Epithelial cell of prostate (primary cell): Measurements from ENCODE around the gene CAPS.
A peak's percentile ranks its signal among the peaks of the same experiment; 100 is the strongest.

Experiments
- DNase-seq: peaks from one replicate; pipeline ENCODE4 v3.0.0-alpha.2; 2011; ENCODE audit warnings: low read depth, low spot score
- H3K27ac ChIP-seq: fragments of 450-650 bp; 2 replicates; pipeline ENCODE4 v1.5.1; 2017; ENCODE audit warnings: mild to moderate bottlenecking

CAPS gene

GRCh38 chr19:5932609-5933262, 18.7 kb downstream of the CAPS start:
- no peak overlapping the region for H3K27ac ChIP-seq
- no peak for DNase-seq

GRCh38 chr19:5933391-5934068, 19.5 kb downstream of the CAPS start:
- DNase-seq: no peak
- H3K27ac ChIP-seq: no peak overlapping the region

GRCh38 chr19:5934069-5934401, 20.0 kb downstream of the CAPS start:
- DNase-seq: no peak
- no peak overlapping the region for H3K27ac ChIP-seq

- H3K27ac ChIP-seq: no peak overlapping the region
- DNase-seq: no peak
These were observed 20.9 kb downstream of the CAPS start for GRCh38 chr19:5934774-5935472.

GRCh38 chr19:5935473-5936291, 21.6 kb downstream of the CAPS start:
- DNase-seq: no peak
- H3K27ac ChIP-seq: no peak overlapping the region

GRCh38 chr19:5936292-5936592, 22.2 kb downstream of the CAPS start:
- no peak overlapping the region for H3K27ac ChIP-seq
- DNase-seq: no peak

- no peak overlapping the region for H3K27ac ChIP-seq
- no peak for DNase-seq
These were observed 23.5 kb downstream of the CAPS start for GRCh38 chr19:5937550-5937949.

- H3K27ac ChIP-seq: no peak overlapping the region
- no peak for DNase-seq
These were observed 26.5 kb downstream of the CAPS start for GRCh38 chr19:5940260-5941208.

GRCh38 chr19:5941673-5942072, 27.6 kb downstream of the CAPS start:
- no peak for DNase-seq
- H3K27ac ChIP-seq: no peak overlapping the region

- no peak overlapping the region for H3K27ac ChIP-seq
- no peak for DNase-seq
These were observed 29.0 kb downstream of the CAPS start for GRCh38 chr19:5943045-5943444.

- no peak overlapping the region for H3K27ac ChIP-seq
- DNase-seq: no peak
These were observed 29.6 kb downstream of the CAPS start for GRCh38 chr19:5943623-5944022.

GRCh38 chr19:5947435-5947834, 33.4 kb downstream of the CAPS start:
- no peak for DNase-seq
- H3K27ac ChIP-seq: no peak overlapping the region

- H3K27ac ChIP-seq: no peak overlapping the region
These were observed 34.9 kb downstream of the CAPS start for GRCh38 chr19:5948752-5949564.

GRCh38 chr19:5949792-5950305, 35.8 kb downstream of the CAPS start:
- no peak overlapping the region for H3K27ac ChIP-seq

More at GRCh38 chr19:5948752-5949564, 34.9 kb downstream of the CAPS start:
- no peak for DNase-seq

GRCh38 chr19:5950741-5951140, 36.7 kb downstream of the CAPS start:
- H3K27ac ChIP-seq: no peak overlapping the region

More at GRCh38 chr19:5949792-5950305, 35.8 kb downstream of the CAPS start:
- DNase-seq: no peak

GRCh38 chr19:5951338-5951861, 37.3 kb downstream of the CAPS start:
- no peak overlapping the region for H3K27ac ChIP-seq
- no peak for DNase-seq

More at GRCh38 chr19:5950741-5951140, 36.7 kb downstream of the CAPS start:
- DNase-seq: no peak

- peak overlapping the region; percentile 76 for H3K27ac ChIP-seq
- DNase-seq: no peak
These were observed 38.4 kb downstream of the CAPS start for GRCh38 chr19:5952193-5953029.
